Gastroesophageal sphincter (tissue), 4 donors: ENCODE results near the gene DDX55. TPM values are rescaled to one million over a fixed set of nuclear protein-coding genes. Genes with fewer than 3 reads are reported as not detected.

Source experiments
- ATAC-seq: fragments of 150-250 bp; one replicate; pipeline ENCODE4 v1.9.1; 2016; ENCODE audit warnings: mild to moderate bottlenecking, moderate library complexity
- H3K27ac ChIP-seq, 4 donors: fragments of 200-600 bp; sonication (generic) in 3 of 4; 1 replicate in 3 of 4; 2 replicates in 1 of 4; pipeline ENCODE4 v1.5.1; 2016 to 2019
- H3K27me3 ChIP-seq: fragments of 200-600 bp; sonication (generic); one replicate; pipeline ENCODE4 v1.5.1; 2019
- H3K36me3 ChIP-seq, 2 donors: fragments of 200-600 bp; sonication (generic); one replicate each; pipeline ENCODE4 v1.5.1; 2019; ENCODE audit warnings: control low read depth in 1 of 2
- H3K4me1 ChIP-seq, 3 donors: fragments of 200-600 bp; sonication (generic); 1 replicate in 2 of 3; 2 replicates in 1 of 3; pipeline ENCODE4 v1.5.1; 2016 to 2019; ENCODE audit warnings: control low read depth in 2 of 3
- H3K4me3 ChIP-seq, 2 donors: fragments of 200-600 bp; sonication (generic); one replicate each; pipeline ENCODE4 v1.5.1; 2019; ENCODE audit warnings: mild to moderate bottlenecking in 1 of 2, moderate library complexity in 1 of 2
- H3K9me3 ChIP-seq, 3 donors: fragments of 200-600 bp; sonication (generic); one replicate each; pipeline ENCODE4 v1.5.1; 2017 to 2019; ENCODE audit warnings: control low read depth in 2 of 3
- CTCF ChIP-seq, 4 experiments: fragments of 200-600 bp in 2 of 4; fragments of 450-650 bp in 2 of 4; sonication (generic) in 1 of 4; IDR thresholded peaks; one replicate each; pipeline ENCODE4 v1.5.1; 2017 to 2019; ENCODE audit warnings: antibody characterized with exemption in 4 of 4, mild to moderate bottlenecking in 2 of 4, moderate library complexity in 2 of 4
- EP300 ChIP-seq: sonication (generic); formaldehyde crosslinking; IDR thresholded peaks from one replicate; pipeline ENCODE4 v1.6.1; 2017; ENCODE audit warnings: antibody characterized with exemption, mild to moderate bottlenecking
- POLR2A ChIP-seq, 2 donors: fragments of 450-650 bp; IDR thresholded peaks; one replicate each; pipeline ENCODE4 v1.6.1; 2017; ENCODE audit warnings: antibody characterized with exemption in 2 of 2, mild to moderate bottlenecking in 2 of 2, moderate library complexity in 1 of 2
- POLR2AphosphoS5 ChIP-seq: sonication (generic); formaldehyde crosslinking; IDR thresholded peaks from one replicate; pipeline ENCODE4 v1.6.1; 2017; ENCODE audit warnings: antibody characterized with exemption
- WGBS, 2 donors: methylation state at CpG; one replicate each; pipeline ENCODE4 v1.1.5; 2018; ENCODE audit warnings: low coverage in 1 of 2; 5-methylcytosine and 5-hydroxymethylcytosine counted together
- total RNA-seq, 4 donors: library from RNA; depleted of rRNA; stranded (reverse); fragments of >200 nt; gene quantifications; one replicate each; pipeline ENCODE4 v1.1.0, GENCODE V29; 2016

DDX55 gene
- total RNA-seq, 4 donors from 2014 or later: 15.3 to 22.6 (median 18.0) TPM

- TF ChIP-seq CTCF (IDR thresholded peaks at IDR 0.05): no peak
- no peak for TF ChIP-seq POLR2AphosphoS5
- no peak for TF ChIP-seq EP300
- no peak for TF ChIP-seq POLR2A (IDR thresholded peaks at IDR 0.05)
- Histone ChIP-seq H3K4me3 (no peak overlapping the region), H3K4me1 (peaks cover 2 to 32% (median 20%) of the 10 kb centered on the region in 3 donors), H3K27me3 (no peaks in the 10 kb centered on the region), H3K27ac (no peak overlapping the region), H3K9me3 (no peaks in the 10 kb centered on the region), H3K36me3 (no peaks in the 10 kb centered on the region)
- ATAC-seq: no peak
- WGBS, 2 donors: 91 to 93% methylated on average over 4 of the region's 4 CpGs
These were observed 21.1 kb upstream of the DDX55 start for GRCh38 chr12:123580772-123581171.

DNA sequence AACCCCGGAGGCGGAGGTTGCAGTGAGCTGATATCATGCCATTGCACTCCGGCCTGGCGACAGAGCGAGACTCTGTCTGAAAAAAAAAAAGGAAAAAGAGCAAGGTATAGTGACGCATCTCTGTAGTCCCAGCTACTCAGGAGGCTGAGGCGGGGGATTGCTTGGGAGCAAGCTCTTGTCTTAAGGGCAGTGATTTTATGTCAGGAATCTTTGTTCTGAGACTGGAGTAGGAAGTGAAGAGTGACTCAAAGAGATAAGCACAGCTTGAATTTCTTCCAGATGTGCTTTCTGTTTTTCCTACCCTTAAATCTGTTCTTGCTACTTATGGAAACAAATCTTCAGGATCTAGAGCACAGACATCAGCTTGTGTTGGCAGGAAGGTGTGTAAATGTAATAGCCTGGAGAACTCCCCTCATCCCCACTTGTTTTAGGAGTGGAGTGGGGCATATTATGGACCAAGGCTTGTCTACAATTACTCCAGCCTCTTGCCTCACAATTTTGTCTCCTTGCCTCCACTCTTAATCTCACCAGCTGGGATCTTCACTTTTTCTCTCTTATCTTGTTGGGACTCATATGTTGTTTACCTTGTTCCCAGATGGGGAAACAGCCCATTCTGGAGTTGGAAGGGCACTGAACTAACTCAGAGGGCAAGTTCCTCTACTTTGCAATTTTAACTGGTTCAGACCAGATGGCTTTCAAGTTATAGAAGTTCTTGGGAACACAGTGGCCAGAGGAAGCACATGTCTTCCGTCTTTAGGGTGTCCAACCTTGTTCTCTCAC is 10.0 kb upstream of the DDX55 start:
- ATAC-seq: no peak

DNA sequence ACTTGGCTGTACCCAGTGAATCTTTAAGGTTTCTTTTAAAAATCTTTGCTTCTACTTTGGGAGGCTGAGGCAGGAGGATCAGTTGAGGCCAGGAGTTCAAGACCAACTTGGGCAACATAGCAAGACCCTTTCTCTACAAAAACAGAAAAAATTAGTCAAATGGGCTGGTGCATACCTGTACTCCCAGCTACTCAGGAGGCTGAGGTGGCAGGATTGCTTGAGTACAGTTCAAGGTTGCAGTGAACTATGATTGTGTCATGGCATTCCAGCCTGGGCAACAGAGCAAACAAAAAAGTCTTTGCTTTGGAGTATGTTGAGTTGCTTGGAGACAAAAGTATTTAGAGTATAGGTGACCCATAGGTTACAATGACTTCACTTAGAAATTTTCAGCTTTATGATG is 6.2 kb upstream of the DDX55 start:
- ATAC-seq: no peak
- Histone ChIP-seq H3K4me1 (peaks cover 0 to 36% (median 1%) of the 10 kb centered on the region in 3 donors), H3K9me3 (no peaks in the 10 kb centered on the region), H3K27ac (no peak overlapping the region), H3K36me3 (peaks cover 0 to 85% of the 10 kb centered on the region in 2 donors), H3K4me3 (no peak overlapping the region), H3K27me3 (no peaks in the 10 kb centered on the region)
- no peak for TF ChIP-seq POLR2AphosphoS5
- no peak for TF ChIP-seq CTCF (IDR thresholded peaks at IDR 0.05)
- no peak for TF ChIP-seq POLR2A (IDR thresholded peaks at IDR 0.05)
- TF ChIP-seq EP300: no peak

More for the DNA sequence above, 10.0 kb upstream of the DDX55 start:
- Histone ChIP-seq H3K36me3 (peaks cover 0 to 98% of the 10 kb centered on the region in 2 donors), H3K9me3 (no peaks in the 10 kb centered on the region), H3K4me1 (peaks cover 0 to 59% (median 8%) of the 10 kb centered on the region in 3 donors), H3K27ac (no peak overlapping the region), H3K4me3 (no peak overlapping the region), H3K27me3 (no peaks in the 10 kb centered on the region)
- 52 to 63% methylated on average over 2 to 3 of the region's 8 CpGs for WGBS, 2 donors
- TF ChIP-seq EP300 (no peak), POLR2A (IDR thresholded peaks at IDR 0.05) (no peak), POLR2AphosphoS5 (no peak), CTCF (IDR thresholded peaks at IDR 0.05) (no peak)

- no peak for ATAC-seq
- Histone ChIP-seq H3K27ac (no peak overlapping the region), H3K4me3 (no peak overlapping the region), H3K4me1 (peaks cover 0 to 29% (median 7%) of the 10 kb centered on the region in 3 donors), H3K36me3 (peaks cover 0 to 71% of the 10 kb centered on the region in 2 donors), H3K9me3 (no peaks in the 10 kb centered on the region), H3K27me3 (no peaks in the 10 kb centered on the region)
- TF ChIP-seq POLR2A (IDR thresholded peaks at IDR 0.05): no peak
- TF ChIP-seq EP300: no peak
- TF ChIP-seq POLR2AphosphoS5: no peak
- TF ChIP-seq CTCF (IDR thresholded peaks at IDR 0.05): no peak
- 75 to 83% methylated on average over 1 to 3 of the region's 3 CpGs for WGBS, 2 donors
These were observed 4.8 kb upstream of the DDX55 start for GRCh38 chr12:123597100-123597499.

- Histone ChIP-seq H3K36me3 (peaks cover 0 to 57% of the 10 kb centered on the region in 2 donors), H3K9me3 (no peaks in the 10 kb centered on the region), H3K27me3 (no peaks in the 10 kb centered on the region), H3K27ac (no peak overlapping the region), H3K4me1 (peaks cover 0 to 33% (median 13%) of the 10 kb centered on the region in 3 donors), H3K4me3 (no peak overlapping the region)
- no peak for TF ChIP-seq EP300
- 40 to 74% methylated on average over 1 to 2 of the region's 3 CpGs for WGBS, 2 donors
- ATAC-seq: no peak
These were observed 3.4 kb upstream of the DDX55 start for GRCh38 chr12:123598522-123598921.
